GM12874 (cell line): ENCODE measurements around the gene TRPV2.

Source experiments
- CTCF ChIP-seq: IDR thresholded peaks from 2 replicates; pipeline ENCODE4 v1.5.1; 2011; ENCODE audit warnings: low read depth, mild to moderate bottlenecking, control low read depth, low read length, moderate library complexity; ENCODE audit not compliant: insufficient read depth

Gene TRPV2

GRCh38 chr17:16443511-16444257 is 28.3 kb downstream of the TRPV2 start:
- no peak for TF ChIP-seq CTCF

- no peak for TF ChIP-seq CTCF
Measured at GRCh38 chr17:16444258-16444886, 29.0 kb downstream of the TRPV2 start.

GRCh38 chr17:16446338-16446983 is 31.1 kb downstream of the TRPV2 start:
- no peak for TF ChIP-seq CTCF

GRCh38 chr17:16447676-16448075 is 32.3 kb downstream of the TRPV2 start:
- no peak for TF ChIP-seq CTCF

GRCh38 chr17:16448490-16448889 is 33.1 kb downstream of the TRPV2 start:
- no peak for TF ChIP-seq CTCF

- TF ChIP-seq CTCF, result no peak
Measured at GRCh38 chr17:16449121-16449570, 33.8 kb downstream of the TRPV2 start.

GRCh38 chr17:16450028-16450427 is 34.7 kb downstream of the TRPV2 start:
- TF ChIP-seq CTCF, result no peak
